Stimulated activated CD4-positive, alpha-beta T cell treated with anti-CD3 and anti-CD28 coated beads, Interleukin-2, amount 100 ng/mL, for 4 hours (primary cell): ENCODE results near the gene CASD1.

ENCODE experiments used
- DNase-seq: peaks from one replicate; pipeline ENCODE4 v3.0.0-alpha.2; 2020; ENCODE audit warnings: low read depth

Gene CASD1

DNA sequence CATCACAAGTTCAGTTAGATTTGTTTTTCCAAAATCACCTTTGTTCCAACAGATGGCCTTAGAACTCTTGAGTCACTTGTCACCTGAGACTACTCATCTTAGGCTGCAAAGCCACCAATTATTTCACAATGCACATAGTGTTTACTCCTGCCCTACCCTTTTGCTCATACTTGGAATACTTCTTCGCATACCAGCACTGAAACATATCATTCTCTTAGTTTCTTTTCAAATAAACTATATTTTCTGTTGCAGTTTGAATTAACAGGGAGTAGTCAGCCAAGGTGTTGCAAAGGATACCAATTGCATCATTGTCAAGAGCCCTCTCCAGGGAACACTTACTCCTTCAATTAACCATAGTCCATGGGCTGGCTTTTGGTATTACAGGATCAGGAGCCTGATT, 71.0 kb downstream of the CASD1 start:
- no peak for DNase-seq

DNA sequence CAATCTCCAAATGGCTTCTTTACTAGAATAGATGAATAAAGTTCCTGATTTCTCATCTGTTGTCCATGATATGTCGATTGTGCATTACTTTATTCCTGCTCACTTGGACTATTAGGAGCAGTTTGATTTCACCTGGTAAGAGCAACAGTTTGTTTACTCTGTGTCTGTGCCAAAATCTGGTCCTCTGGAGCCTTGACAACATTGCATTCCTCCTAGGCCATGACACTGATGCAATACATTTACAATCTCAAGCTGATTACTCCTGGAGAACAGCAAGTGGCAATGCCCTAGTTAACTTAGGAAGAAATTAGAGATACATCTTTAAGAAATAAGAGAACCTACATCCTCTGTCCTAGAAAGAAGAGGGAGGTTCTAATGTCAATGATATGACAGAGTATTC, 74.5 kb downstream of the CASD1 start:
- DNase-seq, result no peak

DNA sequence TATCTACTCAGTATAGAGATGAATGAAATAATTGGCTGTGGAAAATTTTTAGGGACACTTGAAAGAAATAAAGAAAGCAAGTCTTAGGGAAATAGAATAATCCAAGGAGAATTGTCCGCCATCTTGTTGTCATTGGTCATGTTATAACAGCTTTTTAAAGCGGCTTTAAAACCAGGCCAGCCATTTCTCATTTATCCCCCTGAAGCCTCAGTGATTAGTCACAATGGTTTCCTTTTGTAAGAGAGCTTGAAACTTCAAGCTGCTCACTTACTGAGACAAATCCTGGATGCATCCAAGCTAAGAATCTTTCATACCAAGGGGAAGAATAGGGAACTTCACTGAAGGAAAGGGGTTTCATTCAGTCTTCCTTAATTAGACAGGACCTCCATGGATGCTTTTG, 78.5 kb downstream of the CASD1 start:
- DNase-seq, result no peak

DNA sequence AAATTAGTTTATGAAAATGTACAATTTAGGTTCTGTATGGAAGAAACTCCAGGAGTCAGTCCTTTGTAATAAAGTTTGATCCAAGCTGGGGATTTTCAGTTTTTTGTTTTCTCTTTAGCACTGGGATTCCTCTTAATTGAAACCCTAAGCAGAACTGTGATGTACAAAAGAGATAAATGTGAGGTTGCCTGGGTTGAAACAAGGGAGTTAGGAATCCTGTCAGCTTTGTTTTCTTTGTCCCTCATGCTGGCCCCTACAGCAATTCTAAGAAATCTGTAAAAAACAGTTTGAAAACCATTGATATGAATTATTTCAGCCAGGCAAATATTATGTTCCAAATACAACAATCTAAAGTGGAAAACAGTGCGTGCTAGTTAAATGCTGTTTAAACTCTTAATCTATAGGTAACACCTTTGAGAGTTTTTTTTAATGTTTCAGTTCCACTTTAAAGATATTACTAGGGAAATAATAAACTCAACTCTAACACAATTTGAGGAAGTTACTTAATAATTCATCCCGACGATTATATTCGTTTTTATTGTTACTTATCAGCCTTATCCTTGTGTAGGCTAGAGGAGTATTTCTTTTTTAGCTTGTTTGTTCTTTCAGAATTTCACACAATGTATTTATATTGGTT, 81.0 kb downstream of the CASD1 start:
- no peak for DNase-seq

DNA sequence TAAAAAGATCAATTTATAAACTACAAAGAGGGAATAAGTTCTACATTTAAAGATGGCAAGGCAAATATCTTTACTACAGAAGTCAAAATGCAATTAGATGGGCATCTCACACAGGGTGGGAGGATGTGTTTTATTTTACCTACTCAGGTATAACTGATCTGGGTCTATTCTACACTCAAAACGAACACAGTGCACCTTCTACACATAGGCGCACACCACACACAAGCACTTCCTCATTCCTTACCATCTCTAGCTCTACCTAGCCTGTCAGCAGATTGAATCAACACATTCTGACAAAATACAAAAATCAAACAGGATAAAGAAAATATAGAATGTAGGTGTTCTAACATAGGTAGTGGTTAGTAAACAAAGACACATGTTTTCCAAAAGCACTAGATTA, 81.6 kb downstream of the CASD1 start:
- DNase-seq, result no peak

DNA sequence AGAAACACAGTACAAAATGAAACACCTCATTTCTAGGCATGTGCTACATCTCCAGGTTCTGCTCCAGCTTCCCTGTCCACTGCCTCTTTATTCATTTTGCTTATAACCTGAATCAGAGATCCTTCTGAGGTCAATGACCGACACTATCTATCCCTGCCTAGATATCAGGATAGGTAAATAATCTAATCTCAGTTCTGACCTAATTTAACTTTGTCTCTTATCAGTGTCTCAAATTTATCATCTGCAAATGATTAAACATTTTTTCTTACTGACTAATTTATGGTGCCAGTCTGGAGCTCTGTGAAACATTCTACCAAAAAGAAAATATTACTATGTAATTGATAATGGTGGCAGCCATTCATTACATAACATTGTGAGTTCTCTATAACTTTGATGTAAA, 85.3 kb downstream of the CASD1 start:
- no peak for DNase-seq

DNA sequence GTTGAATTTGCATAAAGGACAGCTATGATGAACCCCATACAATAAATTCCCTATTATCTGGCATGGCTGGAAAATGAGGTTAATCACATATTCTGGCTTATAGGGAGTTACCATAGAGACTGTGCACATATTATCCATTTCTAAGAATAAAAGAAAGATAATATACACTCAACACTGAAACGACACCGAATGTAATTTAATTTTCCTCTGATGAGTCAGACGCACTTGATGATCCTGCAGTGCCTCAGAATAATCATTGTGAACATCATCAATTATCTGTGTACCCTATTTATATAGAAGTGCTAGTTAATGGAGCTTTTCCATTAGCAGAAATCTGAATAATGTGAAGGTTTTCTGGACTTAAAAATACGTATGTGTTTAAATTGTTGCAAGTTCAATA, 86.1 kb downstream of the CASD1 start:
- no peak for DNase-seq

DNA sequence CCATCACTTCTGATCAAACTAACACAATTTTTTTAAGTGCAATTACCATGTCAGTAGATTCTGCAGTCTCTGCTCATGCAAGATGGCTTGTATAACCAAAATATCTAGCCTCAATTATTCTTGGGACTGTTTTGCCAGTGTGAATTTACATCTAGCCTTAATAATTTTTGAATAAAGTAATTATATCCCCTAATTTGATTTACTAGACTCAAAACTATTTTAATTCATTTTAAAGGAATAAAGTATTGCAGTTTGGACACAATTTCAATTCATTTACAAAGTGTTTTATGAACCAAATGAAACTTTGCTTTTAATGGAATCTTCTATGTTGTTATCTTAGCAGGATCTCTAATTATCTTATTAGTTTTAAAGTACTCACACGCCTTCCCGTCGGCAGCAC, 90.7 kb downstream of the CASD1 start:
- no peak for DNase-seq

DNA sequence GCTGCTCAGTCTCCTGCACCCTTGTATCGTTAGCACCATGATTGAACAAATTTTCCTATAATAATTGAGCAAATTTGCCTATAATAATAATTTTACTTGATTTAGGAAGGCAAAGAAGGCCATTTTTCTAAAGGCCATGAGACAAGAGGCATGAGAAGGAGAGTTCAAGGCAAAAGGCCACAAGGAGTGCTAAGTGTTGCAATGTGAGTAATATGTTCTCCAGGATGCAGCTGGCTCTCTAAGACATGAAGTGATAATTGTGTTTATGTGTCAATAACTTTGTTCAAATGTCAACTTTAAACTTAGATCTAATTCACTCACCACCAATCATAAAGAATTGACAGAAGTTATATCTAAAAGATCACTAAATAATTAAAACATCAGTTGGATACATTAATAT, 92.6 kb downstream of the CASD1 start:
- no peak for DNase-seq

DNA sequence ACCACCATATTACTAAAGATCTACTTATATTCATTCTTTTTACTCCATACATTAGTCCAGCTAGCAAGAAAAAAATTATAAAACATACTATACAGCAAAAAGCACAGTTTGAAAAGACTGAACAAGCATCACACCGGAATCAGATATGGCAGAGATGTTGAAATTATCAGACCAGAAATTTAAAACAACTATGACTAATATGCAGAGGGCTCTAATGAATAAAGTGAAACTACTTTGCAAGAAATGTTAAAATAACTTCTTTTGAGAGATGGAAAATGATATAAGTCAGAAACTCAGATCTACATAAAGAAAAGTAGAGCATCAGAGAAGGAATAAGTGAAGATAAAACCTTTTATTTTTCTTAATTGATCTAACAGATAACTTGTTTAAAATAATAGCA, 95.4 kb downstream of the CASD1 start:
- no peak for DNase-seq
